ENCODE data around the gene L3MBTL3. TPM values are rescaled to one million over a fixed set of nuclear protein-coding genes. Genes with fewer than 3 reads are reported as not detected.
"Not testable (repeated sequence)": the region's sequence is repeated elsewhere in the genome, so short reads cannot be mapped to it uniquely, and the experiment has no call there.

L3MBTL3 gene
- total RNA-seq, 1 donor from 2014 or later = 22.2 TPM

- Mint-ChIP-seq H3K27ac (ENCODE audit: unreplicated experiment) (no peak overlapping the region), H3K4me3 (ENCODE audit: unreplicated experiment) (no peak overlapping the region), H3K4me1 (ENCODE audit: low read depth, unreplicated experiment) (no peaks in the 10 kb centered on the region), H3K36me3 (ENCODE audit: low read depth, unreplicated experiment) (peaks cover 2% of the 10 kb centered on the region), H3K9me3 (ENCODE audit: unreplicated experiment) (no peaks in the 10 kb centered on the region), H3K27me3 (ENCODE audit: low read depth, unreplicated experiment) (no peaks in the 10 kb centered on the region)
- Histone ChIP-seq H3K9me3 (ENCODE audit: insufficient read depth, low read depth, low read length) (no peaks in the 10 kb centered on the region), H3K27me3 (ENCODE audit: insufficient read depth, low read length) (no peaks in the 10 kb centered on the region), H4K20me1 (ENCODE audit: insufficient read depth, low read length) (peaks cover 10% of the 10 kb centered on the region), H3K4me2 (ENCODE audit: low read length) (no peak overlapping the region), H3K4me3 (ENCODE audit: insufficient read depth, low read depth, low read length) (no peak overlapping the region), H3K36me3 (ENCODE audit: insufficient read depth, low read length) (peaks cover 2% of the 10 kb centered on the region), H3K9ac (ENCODE audit: low read length) (no peak overlapping the region), H3K27ac (ENCODE audit: low read depth, low read length) (no peak overlapping the region), H3K4me1 (ENCODE audit: insufficient read depth, low read length) (no peaks in the 10 kb centered on the region), H3K79me2 (ENCODE audit: insufficient read depth, low read length) (peaks cover 2% of the 10 kb centered on the region), H2AFZ (ENCODE audit: low read depth, low read length) (no peak overlapping the region)
- DNase-seq (ENCODE audit: low read depth) (no peak), FAIRE-seq (no peak)
- TF ChIP-seq CTCF (IDR thresholded peaks at IDR 0.05; ENCODE audit: insufficient read depth, low read depth, low read length) = no peak
- TF ChIP-seq EZH2 (IDR thresholded peaks at IDR 0.05; ENCODE audit: insufficient read depth, low read length) = no peak
These were observed 96.7 kb downstream of the L3MBTL3 start for GRCh38 chr6:130115036-130115435.

- Mint-ChIP-seq H3K27me3 (ENCODE audit: low read depth, unreplicated experiment) (no peaks in the 10 kb centered on the region), H3K36me3 (ENCODE audit: low read depth, unreplicated experiment) (peaks cover 2% of the 10 kb centered on the region), H3K27ac (ENCODE audit: unreplicated experiment) (no peak overlapping the region), H3K4me1 (ENCODE audit: low read depth, unreplicated experiment) (no peaks in the 10 kb centered on the region), H3K9me3 (ENCODE audit: unreplicated experiment) (no peaks in the 10 kb centered on the region), H3K4me3 (ENCODE audit: unreplicated experiment) (no peak overlapping the region)
- Histone ChIP-seq H2AFZ (ENCODE audit: low read depth, low read length) (no peak overlapping the region), H3K27ac (ENCODE audit: low read depth, low read length) (no peak overlapping the region), H3K4me1 (ENCODE audit: insufficient read depth, low read length) (no peaks in the 10 kb centered on the region), H3K4me3 (ENCODE audit: insufficient read depth, low read depth, low read length) (no peak overlapping the region), H3K4me2 (ENCODE audit: low read length) (no peak overlapping the region), H3K9me3 (ENCODE audit: insufficient read depth, low read depth, low read length) (no peaks in the 10 kb centered on the region), H4K20me1 (ENCODE audit: insufficient read depth, low read length) (peaks cover 6% of the 10 kb centered on the region), H3K9ac (ENCODE audit: low read length) (no peak overlapping the region), H3K79me2 (ENCODE audit: insufficient read depth, low read length) (peaks cover under 1% of the 10 kb centered on the region), H3K36me3 (ENCODE audit: insufficient read depth, low read length) (peaks cover 2% of the 10 kb centered on the region), H3K27me3 (ENCODE audit: insufficient read depth, low read length) (no peaks in the 10 kb centered on the region)
- TF ChIP-seq EZH2 (IDR thresholded peaks at IDR 0.05; ENCODE audit: insufficient read depth, low read length) = no peak
- no peak for TF ChIP-seq CTCF (IDR thresholded peaks at IDR 0.05; ENCODE audit: insufficient read depth, low read depth, low read length)
- FAIRE-seq (no peak), DNase-seq (ENCODE audit: low read depth) (no peak)
These were observed 97.9 kb downstream of the L3MBTL3 start for GRCh38 chr6:130116273-130116672.

GRCh38 chr6:130117187-130117701, 98.9 kb downstream of the L3MBTL3 start:
- H3K4me3 ChIP-seq (ENCODE audit: insufficient read depth, low read depth, low read length); H3K36me3 ChIP-seq (ENCODE audit: insufficient read depth, low read length); H3K27ac Mint-ChIP-seq (ENCODE audit: unreplicated experiment); H3K27ac ChIP-seq (ENCODE audit: low read depth, low read length); DNase-seq (ENCODE audit: low read depth); H3K4me1 Mint-ChIP-seq (ENCODE audit: low read depth, unreplicated experiment); H3K36me3 Mint-ChIP-seq (ENCODE audit: low read depth, unreplicated experiment); H3K9ac ChIP-seq (ENCODE audit: low read length); H3K4me3 Mint-ChIP-seq (ENCODE audit: unreplicated experiment); H3K4me2 ChIP-seq (ENCODE audit: low read length); H3K79me2 ChIP-seq (ENCODE audit: insufficient read depth, low read length); H3K4me1 ChIP-seq (ENCODE audit: insufficient read depth, low read length); H4K20me1 ChIP-seq (ENCODE audit: insufficient read depth, low read length); H3K27me3 ChIP-seq (ENCODE audit: insufficient read depth, low read length); H3K9me3 Mint-ChIP-seq (ENCODE audit: unreplicated experiment); H3K9me3 ChIP-seq (ENCODE audit: insufficient read depth, low read depth, low read length); H3K27me3 Mint-ChIP-seq (ENCODE audit: low read depth, unreplicated experiment); H2AFZ ChIP-seq (ENCODE audit: low read depth, low read length); FAIRE-seq: not testable (repeated sequence)

Measured in astrocyte (in vitro differentiated cells and primary cell).